Measurements from ENCODE around the gene TMEM45B. TPM values are rescaled to one million over a fixed set of nuclear protein-coding genes. Genes with fewer than 3 reads are reported as not detected.

The TMEM45B gene
- total and polyA plus RNA-seq, 2 of the 13 experiments (the other 11 are each of a cell fraction or from before 2014, with no cell fraction given) = 29.1 to 181 TPM

DNA sequence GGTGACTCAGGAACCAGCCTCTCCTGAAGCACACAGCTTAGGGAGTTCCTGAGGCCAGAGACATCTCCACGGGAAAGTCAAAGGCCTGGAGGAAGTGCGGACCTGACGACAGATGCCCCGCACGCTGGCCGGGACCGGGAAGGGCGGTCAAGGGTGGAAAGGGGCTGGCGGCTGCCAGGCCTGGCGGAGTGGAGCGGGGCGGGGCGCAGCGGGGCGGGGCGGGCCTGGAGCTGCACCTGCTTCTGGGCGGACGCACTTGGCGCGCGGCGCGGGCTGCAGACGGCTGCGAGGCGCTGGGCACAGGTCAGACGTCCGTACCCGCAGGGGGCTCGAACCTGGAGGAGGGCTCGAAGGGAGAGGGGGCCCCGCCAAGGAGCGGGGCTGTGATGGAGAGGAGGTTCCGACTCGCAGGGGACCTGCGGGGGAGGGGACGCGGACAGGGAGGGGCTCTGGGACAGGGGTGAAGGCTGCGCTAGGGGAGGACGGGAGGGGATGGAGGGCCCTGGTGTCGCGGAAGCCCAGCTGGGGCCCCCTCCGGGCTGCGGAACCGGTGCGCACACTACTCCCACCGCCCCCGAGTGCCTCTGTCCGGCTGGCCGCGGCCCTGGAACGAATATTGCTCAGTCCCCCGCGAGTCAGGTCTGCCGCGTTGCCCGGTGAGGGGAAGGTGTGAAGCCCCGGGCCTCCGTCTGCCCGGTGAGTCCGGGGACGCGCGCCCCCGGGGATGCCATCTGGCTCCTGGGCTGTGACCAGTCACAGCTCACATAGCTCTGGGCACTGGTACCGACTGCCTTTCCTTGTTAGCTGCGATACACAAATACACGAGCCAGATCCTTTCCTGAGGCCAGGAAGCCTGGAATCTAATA lies at the start of gene TMEM45B (continued):
- TF ChIP-seq ZNF883 (CRISPR knock-in tag; IDR thresholded peaks at IDR 0.05; ENCODE audit: not compliant biosample characterization) (no peak), ZNF644 (CRISPR knock-in tag; IDR thresholded peaks at IDR 0.05; ENCODE audit: low read depth) (no peak), ZNF747 (CRISPR knock-in tag; IDR thresholded peaks at IDR 0.05; ENCODE audit: borderline replicate concordance) (no peak), SIX1 (CRISPR knock-in tag; IDR thresholded peaks at IDR 0.05; ENCODE audit: borderline replicate concordance) (no peak), MYC (CRISPR knock-in tag; IDR thresholded peaks at IDR 0.05; ENCODE audit: borderline replicate concordance) (no peak), FIP1L1 (IDR thresholded peaks at IDR 0.05; ENCODE audit: borderline replicate concordance, insufficient read depth, low read depth, low read length) (no peak), NFKB2 (CRISPR knock-in tag; IDR thresholded peaks at IDR 0.05; ENCODE audit: borderline replicate concordance) (peak; percentile 63; the same call in 1 of the 2 replicates), CHD2 (IDR thresholded peaks at IDR 0.05; ENCODE audit: low read depth, low read length) (no peak), ZNF350 (CRISPR knock-in tag; IDR thresholded peaks at IDR 0.05; ENCODE audit: borderline replicate concordance, low read depth) (no peak), KDM2A (CRISPR knock-in tag; IDR thresholded peaks at IDR 0.05; ENCODE audit: borderline replicate concordance, low read depth) (peak; percentile 52; the same call in 1 of the 2 replicates), ZNF780A (CRISPR knock-in tag; IDR thresholded peaks at IDR 0.05) (no peak), NR1H2 (CRISPR knock-in tag; IDR thresholded peaks at IDR 0.05; ENCODE audit: borderline replicate concordance, low read depth) (no peak), ZNF354B (CRISPR knock-in tag; IDR thresholded peaks at IDR 0.05) (no peak), ZNF674 (CRISPR knock-in tag; IDR thresholded peaks at IDR 0.05; ENCODE audit: low read depth) (no peak), NPAS2 (CRISPR knock-in tag; IDR thresholded peaks at IDR 0.05; ENCODE audit: borderline replicate concordance) (no peak), CAMTA2 (CRISPR knock-in tag; IDR thresholded peaks at IDR 0.05; ENCODE audit: borderline replicate concordance) (no peak), ZNF816 (CRISPR knock-in tag; IDR thresholded peaks at IDR 0.05; ENCODE audit: borderline replicate concordance) (peak; percentile 64; the same call in 1 of the 2 replicates), PITX1 (CRISPR knock-in tag; IDR thresholded peaks at IDR 0.05) (no peak; the same call in 1 of the 2 replicates), TMF1 (CRISPR knock-in tag; IDR thresholded peaks at IDR 0.05; ENCODE audit: low read depth) (0 out of 2 replicates have a peak, but pooled peaks have one; percentile 47), ZNF766 (CRISPR knock-in tag; IDR thresholded peaks at IDR 0.05; ENCODE audit: borderline replicate concordance) (no peak), BRD4 (CRISPR knock-in tag; IDR thresholded peaks at IDR 0.05) (no peak), TAF1 (CRISPR knock-in tag; IDR thresholded peaks at IDR 0.05) (peak; percentile 59)
- TF ChIP-seq, protein P1, sequence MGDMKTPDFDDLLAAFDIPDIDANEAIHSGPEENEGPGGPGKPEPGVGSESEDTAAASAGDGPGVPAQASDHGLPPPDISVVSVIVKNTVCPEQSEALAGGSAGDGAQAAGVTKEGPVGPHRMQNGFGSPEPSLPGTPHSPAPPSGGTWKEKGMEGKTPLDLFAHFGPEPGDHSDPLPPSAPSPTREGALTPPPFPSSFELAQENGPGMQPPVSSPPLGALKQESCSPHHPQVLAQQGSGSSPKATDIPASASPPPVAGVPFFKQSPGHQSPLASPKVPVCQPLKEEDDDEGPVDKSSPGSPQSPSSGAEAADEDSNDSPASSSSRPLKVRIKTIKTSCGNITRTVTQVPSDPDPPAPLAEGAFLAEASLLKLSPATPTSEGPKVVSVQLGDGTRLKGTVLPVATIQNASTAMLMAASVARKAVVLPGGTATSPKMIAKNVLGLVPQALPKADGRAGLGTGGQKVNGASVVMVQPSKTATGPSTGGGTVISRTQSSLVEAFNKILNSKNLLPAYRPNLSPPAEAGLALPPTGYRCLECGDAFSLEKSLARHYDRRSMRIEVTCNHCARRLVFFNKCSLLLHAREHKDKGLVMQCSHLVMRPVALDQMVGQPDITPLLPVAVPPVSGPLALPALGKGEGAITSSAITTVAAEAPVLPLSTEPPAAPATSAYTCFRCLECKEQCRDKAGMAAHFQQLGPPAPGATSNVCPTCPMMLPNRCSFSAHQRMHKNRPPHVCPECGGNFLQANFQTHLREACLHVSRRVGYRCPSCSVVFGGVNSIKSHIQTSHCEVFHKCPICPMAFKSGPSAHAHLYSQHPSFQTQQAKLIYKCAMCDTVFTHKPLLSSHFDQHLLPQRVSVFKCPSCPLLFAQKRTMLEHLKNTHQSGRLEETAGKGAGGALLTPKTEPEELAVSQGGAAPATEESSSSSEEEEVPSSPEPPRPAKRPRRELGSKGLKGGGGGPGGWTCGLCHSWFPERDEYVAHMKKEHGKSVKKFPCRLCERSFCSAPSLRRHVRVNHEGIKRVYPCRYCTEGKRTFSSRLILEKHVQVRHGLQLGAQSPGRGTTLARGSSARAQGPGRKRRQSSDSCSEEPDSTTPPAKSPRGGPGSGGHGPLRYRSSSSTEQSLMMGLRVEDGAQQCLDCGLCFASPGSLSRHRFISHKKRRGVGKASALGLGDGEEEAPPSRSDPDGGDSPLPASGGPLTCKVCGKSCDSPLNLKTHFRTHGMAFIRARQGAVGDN (CRISPR knock-in tag; IDR thresholded peaks at IDR 0.05) = peak; percentile 97
- TF ChIP-seq, protein P2, sequence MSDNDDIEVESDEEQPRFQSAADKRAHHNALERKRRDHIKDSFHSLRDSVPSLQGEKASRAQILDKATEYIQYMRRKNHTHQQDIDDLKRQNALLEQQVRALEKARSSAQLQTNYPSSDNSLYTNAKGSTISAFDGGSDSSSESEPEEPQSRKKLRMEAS (IDR thresholded peaks at IDR 0.05) = no peak; the same call in 1 of the 2 replicates
- TF ChIP-seq, protein P3, sequence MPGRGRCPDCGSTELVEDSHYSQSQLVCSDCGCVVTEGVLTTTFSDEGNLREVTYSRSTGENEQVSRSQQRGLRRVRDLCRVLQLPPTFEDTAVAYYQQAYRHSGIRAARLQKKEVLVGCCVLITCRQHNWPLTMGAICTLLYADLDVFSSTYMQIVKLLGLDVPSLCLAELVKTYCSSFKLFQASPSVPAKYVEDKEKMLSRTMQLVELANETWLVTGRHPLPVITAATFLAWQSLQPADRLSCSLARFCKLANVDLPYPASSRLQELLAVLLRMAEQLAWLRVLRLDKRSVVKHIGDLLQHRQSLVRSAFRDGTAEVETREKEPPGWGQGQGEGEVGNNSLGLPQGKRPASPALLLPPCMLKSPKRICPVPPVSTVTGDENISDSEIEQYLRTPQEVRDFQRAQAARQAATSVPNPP (CRISPR knock-in tag; IDR thresholded peaks at IDR 0.05) = no peak
